MG63 (cell line): ENCODE results near the gene TNFRSF6B. TPM values are rescaled to one million over a fixed set of nuclear protein-coding genes. Genes with fewer than 3 reads are reported as not detected.
"Not testable (repeated sequence)": the region's sequence is repeated elsewhere in the genome, so short reads cannot be mapped to it uniquely, and the experiment has no call there.

ENCODE experiments used
- DNase-seq: peaks from one replicate; pipeline ENCODE4 v3.0.0-alpha.2; 2020
- H3K27me3 ChIP-seq: fragments of 250-450 bp; sonication (Bioruptor Pico); 2 replicates; pipeline ENCODE4 v1.5.1; 2020; ENCODE audit warnings: mild to moderate bottlenecking, moderate library complexity
- H3K36me3 ChIP-seq: fragments of 250-450 bp; sonication (Bioruptor Pico); 2 replicates; pipeline ENCODE4 v1.5.1; 2020; ENCODE audit warnings: mild to moderate bottlenecking, moderate library complexity
- H3K4me3 ChIP-seq: fragments of 250-450 bp; sonication (Bioruptor Pico); 2 replicates; pipeline ENCODE4 v1.5.1; 2020; ENCODE audit warnings: mild to moderate bottlenecking, moderate library complexity
- H3K9me3 ChIP-seq: fragments of 250-450 bp; sonication (Bioruptor Pico); 2 replicates; pipeline ENCODE4 v1.5.1; 2020; ENCODE audit warnings: mild to moderate bottlenecking, moderate library complexity
- total RNA-seq: library from RNA; depleted of rRNA; stranded (reverse); fragments of >200 nt; shearing (Covaris generic); gene quantifications from 2 replicates; pipeline ENCODE4 v1.2.3, GENCODE V29; 2014; ENCODE audit warnings: low replicate concordance; rRNA removed

The TNFRSF6B gene, protein sequence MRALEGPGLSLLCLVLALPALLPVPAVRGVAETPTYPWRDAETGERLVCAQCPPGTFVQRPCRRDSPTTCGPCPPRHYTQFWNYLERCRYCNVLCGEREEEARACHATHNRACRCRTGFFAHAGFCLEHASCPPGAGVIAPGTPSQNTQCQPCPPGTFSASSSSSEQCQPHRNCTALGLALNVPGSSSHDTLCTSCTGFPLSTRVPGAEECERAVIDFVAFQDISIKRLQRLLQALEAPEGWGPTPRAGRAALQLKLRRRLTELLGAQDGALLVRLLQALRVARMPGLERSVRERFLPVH
- not detected in 2 replicates for total RNA-seq

DNA sequence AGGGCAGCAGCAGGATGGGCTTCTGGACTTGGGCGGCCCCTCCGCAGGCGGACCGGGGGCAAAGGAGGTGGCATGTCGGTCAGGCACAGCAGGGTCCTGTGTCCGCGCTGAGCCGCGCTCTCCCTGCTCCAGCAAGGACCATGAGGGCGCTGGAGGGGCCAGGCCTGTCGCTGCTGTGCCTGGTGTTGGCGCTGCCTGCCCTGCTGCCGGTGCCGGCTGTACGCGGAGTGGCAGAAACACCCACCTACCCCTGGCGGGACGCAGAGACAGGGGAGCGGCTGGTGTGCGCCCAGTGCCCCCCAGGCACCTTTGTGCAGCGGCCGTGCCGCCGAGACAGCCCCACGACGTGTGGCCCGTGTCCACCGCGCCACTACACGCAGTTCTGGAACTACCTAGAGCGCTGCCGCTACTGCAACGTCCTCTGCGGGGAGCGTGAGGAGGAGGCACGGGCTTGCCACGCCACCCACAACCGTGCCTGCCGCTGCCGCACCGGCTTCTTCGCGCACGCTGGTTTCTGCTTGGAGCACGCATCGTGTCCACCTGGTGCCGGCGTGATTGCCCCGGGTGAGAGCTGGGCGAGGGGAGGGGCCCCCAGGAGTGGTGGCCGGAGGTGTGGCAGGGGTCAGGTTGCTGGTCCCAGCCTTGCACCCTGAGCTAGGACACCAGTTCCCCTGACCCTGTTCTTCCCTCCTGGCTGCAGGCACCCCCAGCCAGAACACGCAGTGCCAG, at the start of gene TNFRSF6B:
Gene TNFRSF6B, plus strand, starts transcription at position 25 of the 729 bp plus-strand sequence. Its CDS starts 116 bp downstream, at position 141.
- DNase-seq = no peak
- Histone ChIP-seq H3K4me3 (no peak within 1 kb of the TSS), H3K36me3 (peaks cover 43% of the 10 kb centered on the region), H3K9me3 (0 out of 2 replicates have a peak, but pooled peaks cover 2% of the 10 kb centered on the region), H3K27me3 (no peaks in the 10 kb centered on the region)

DNA sequence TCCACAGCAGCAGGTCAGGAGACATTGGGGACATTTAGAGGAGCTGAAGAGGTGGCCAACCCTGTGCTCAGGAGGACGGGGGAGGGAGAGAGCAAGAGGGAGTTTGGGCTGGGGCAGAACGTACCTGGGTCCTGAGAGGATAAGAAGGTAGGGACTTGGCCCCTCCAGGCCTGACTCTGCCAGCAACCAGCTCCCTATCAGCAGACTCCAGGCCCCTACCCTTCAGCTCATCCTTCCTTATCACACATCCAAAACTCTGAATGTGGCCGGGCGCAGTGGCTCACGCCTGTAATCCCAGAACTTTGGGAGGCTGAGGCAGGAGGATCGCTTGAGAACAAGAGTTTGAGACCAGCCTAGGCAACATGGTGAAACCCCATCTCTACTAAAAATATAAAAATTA, 48.3 kb upstream of the TNFRSF6B start:
- DNase-seq = no peak
- no peaks in the 10 kb centered on the region for H3K27me3 ChIP-seq
- H3K4me3 ChIP-seq = no peak overlapping the region
- H3K9me3 ChIP-seq = no peaks in the 10 kb centered on the region
- H3K36me3 ChIP-seq = no peaks in the 10 kb centered on the region

DNA sequence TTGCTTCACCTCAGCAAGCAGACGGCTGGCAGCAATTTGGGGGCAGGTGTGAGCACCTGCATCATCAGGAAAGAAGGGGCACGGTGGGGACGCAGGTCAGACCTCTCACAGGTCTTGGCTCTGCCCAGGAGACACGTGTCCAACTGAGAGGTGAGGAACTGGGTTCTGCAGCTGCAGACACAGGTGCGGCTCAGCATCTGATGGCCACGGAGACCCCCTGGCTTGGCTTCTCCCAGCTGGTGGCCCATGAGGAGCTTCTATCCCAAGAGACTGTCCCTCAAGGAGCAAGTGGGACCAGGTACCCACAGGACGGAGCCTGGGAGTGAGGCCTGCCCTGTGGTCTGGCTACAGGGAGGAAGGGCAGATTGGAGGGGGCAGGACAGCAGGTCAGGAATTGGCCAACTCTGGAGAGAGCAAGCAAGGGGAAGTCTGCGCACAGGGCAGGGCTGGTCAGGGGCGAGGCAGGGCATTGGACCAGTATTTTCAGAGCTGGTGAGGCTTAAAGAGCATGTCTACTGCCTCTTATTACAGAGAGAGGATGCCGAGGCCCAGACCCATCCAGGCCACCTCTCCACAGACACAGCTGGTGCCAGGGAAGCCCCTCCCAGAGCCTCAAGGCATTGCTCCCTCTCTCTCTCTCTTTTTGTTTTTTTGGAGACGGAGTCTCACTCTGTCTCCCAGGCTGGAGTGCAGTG, 47.4 kb upstream of the TNFRSF6B start:
- DNase-seq = no peak
- Histone ChIP-seq H3K4me3 (no peak overlapping the region), H3K36me3 (no peaks in the 10 kb centered on the region), H3K9me3 (no peaks in the 10 kb centered on the region), H3K27me3 (no peaks in the 10 kb centered on the region)

DNA sequence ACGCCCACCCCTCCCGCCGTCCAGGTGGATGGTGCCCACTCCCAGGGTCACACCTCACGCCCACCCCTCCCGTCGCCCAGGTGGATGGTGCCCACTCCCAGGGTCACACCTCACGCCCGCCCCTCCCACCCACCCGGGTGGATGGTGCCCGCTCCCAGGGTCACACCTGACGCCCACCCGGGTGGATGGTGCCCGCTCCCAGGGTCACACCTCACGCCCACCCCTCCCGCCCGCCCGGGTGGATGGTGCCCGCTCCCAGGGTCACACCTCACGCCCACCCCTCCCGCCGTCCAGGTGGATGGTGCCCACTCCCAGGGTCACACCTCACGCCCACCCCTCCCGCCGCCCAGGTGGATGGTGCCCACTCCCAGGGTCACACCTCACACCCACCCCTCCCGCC, 46.0 kb upstream of the TNFRSF6B start:
- not testable (repeated sequence) for H3K27me3 ChIP-seq, DNase-seq, H3K4me3 ChIP-seq, H3K36me3 ChIP-seq, H3K9me3 ChIP-seq

DNA sequence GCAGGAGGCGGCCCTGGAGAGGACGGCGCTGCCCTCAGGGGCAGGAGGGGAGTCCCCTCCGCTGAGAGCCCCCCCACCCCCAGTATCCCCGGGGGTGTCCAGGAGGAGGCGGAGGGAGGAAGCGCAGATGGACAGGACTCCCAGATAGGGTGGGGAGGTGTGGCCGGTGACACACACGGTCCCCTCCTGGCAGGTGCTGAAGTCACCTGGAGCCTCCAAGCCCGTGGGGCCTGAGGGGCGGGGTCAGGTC, 44.6 kb upstream of the TNFRSF6B start:
- Histone ChIP-seq H3K36me3 (no peaks in the 10 kb centered on the region), H3K27me3 (no peaks in the 10 kb centered on the region), H3K9me3 (no peaks in the 10 kb centered on the region), H3K4me3 (peak overlapping the region; percentile 67)
- no peak for DNase-seq

DNA sequence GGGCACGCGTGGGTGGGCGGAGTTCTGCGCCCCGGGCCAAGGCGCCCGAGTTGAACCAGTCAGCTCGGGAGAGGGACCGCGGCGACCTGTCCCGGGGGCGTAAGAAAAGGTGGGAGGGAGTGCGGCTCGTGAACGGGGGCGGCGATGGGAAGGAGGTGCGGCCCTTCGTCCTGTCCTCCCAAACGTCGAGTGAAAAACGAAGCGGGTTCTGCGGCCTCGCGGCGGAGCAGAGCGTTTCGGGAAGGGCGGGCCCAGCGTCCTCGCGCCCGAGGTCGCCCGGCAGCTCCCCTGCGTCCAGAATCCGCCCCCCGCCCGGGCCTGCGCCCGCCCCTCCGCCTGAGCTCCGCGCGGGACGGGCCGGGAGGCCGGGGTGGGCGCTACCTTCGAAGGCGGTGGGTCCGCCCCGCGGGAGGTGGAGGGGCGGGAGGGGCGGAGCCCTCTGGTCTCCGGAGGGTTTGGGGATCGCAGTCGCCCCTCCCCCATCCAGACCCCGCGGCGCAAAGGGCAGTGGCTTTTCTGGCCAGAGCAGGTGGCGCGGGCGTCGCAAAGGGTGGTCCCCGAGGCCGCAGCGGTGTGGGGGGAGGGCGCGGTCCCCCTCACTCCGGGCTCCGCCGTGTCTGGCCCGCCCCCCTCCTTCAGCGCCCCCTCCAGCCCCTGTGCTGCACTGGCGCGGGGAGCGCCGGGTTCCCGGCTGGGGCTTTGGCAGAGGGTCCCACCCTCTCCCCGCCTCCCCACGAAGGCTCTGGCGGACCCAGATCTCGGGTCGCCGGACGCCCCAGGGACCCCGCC, 44.1 kb upstream of the TNFRSF6B start:
- Histone ChIP-seq H3K9me3 (no peaks in the 10 kb centered on the region), H3K27me3 (no peaks in the 10 kb centered on the region), H3K36me3 (no peaks in the 10 kb centered on the region), H3K4me3 (peak overlapping the region; percentile 67)
- DNase-seq = peak; percentile 74

DNA sequence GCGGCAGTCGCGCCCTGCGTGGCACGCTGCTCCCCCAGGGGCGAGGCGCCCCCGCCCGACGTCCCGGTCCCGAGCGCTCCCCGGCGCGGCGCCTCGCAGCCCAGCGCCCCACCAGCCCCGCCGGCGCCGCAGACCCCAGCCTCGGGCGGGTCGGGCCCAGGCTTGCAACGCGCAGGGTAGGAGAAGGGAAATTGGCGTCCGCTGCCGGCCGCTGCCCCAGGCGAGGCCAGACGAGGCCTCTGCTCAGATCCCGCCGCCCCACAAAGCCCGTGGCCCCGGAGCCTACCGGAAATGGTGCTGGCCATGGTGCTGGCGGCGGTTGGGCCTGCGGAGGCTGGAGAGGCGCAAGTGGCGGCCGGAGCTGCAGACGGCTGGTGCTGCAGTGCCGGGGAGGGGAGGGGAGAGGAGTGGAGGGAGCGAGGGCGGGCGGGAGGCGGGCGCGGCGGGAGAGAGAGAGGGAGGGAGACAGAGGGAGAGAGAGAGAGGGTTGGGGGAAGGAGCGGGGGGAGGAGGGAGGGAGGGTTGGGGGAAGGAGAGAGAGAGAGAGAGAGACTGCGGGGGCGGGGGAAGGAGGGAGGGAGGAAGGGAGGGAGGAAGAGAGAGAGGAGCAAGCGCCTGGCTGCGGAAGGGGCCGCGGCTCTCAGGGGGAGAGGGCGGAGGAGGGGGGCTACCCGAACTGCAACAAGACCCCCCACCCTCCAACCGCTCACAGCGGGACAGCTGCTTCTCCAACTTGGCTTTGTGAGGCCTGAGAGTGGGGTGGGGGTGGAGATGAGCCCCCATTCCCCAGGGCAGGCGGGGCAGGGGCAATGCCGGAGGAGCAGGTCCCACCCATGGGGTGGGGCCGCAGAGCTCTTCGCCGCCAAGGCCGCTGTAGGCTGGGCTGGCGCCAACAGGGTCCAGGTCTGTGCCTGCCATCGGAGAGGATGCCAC, 43.1 kb upstream of the TNFRSF6B start, which contains the start of gene STMN3:
Gene STMN3, minus strand, starts transcription at position 384 of the 933 bp plus-strand sequence. Its CDS starts 79 bp downstream, at position 305.
- no peaks in the 10 kb centered on the region for H3K9me3 ChIP-seq
- peak within 1 kb of the TSS; percentile 67 for H3K4me3 ChIP-seq
- no peaks in the 10 kb centered on the region for H3K27me3 ChIP-seq
- H3K36me3 ChIP-seq = 0 out of 2 replicates have a peak, but pooled peaks cover 2% of the 10 kb centered on the region
- peak; percentile 97 for DNase-seq

DNA sequence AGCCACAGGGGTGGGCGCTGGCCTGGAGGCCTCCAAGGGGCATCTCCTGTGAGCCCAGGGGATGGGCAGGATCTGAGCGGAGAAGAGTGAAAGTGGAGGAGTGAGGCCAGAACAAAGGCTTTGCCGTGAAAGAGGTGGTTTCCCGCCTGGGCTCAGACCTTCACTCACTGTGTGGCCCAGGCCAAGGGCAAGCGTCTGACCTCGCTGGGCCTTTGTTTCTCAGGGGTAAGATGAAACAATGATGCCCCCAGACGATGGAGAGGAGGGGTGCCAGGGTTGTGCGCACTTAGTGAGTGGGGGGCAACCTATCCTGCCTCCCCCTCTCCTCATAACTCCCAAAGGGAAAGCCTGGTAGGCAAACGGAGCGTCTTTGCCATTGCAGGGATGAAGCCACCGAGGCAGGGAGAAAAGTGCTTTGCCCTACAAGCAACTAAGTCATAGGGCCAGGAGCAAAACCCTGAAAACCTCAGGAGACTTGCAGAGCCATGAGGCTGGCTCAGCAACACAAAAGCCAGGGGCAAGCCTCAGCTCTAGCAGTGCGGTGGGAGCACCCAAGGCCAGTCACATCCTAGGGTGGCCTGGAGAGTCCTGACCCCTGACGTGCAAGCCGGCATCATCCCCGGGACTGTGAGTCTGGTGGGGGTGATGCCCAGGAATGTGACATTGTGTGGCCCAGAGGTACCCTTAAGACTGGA, 42.3 kb upstream of the TNFRSF6B start:
- no peaks in the 10 kb centered on the region for H3K9me3 ChIP-seq
- H3K27me3 ChIP-seq = no peaks in the 10 kb centered on the region
- peak overlapping the region; percentile 67 for H3K4me3 ChIP-seq
- peaks cover 3% of the 10 kb centered on the region for H3K36me3 ChIP-seq
- no peak for DNase-seq

DNA sequence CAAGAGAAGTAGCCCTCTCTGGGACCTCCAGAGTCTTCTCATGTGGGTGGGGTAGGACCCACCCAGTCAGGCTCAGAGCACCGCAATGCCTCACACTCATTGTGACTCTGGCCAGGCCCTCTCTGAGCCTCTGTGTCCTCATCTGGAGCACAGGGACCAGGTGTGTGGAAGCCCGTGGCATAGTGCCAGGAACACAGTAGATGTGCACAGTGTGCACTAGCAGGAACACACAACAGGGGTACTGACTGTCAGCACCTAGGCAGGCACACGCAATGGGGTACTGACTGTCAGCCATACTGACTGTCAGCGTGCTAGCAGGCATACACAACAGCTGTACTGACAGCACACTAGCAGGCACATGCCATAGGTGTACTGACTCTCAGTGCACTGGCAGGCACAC, 41.2 kb upstream of the TNFRSF6B start:
- no peak overlapping the region for H3K4me3 ChIP-seq
- H3K36me3 ChIP-seq = peaks cover 11% of the 10 kb centered on the region
- DNase-seq = no peak
- H3K9me3 ChIP-seq = no peaks in the 10 kb centered on the region
- H3K27me3 ChIP-seq = no peaks in the 10 kb centered on the region

DNA sequence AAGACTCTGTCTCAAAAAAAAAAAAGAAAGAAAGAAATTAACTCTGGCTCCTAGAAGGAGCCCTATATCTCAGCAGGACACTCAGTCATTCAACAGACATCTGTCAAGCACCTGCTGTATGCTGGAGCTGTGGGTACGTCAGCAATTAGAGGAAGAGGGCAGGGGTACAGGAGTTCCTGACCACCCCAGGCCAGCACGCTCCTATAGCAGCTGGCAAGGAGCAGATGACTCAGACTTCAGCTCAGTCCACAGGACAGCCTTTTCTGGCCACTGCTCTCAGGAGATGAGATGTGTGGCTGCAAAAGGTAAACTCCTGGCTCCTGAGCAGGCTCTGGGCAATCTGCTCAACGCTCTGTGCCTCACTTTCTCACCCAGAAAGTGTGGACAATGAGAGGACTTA, 40.0 kb upstream of the TNFRSF6B start:
- Histone ChIP-seq H3K27me3 (no peaks in the 10 kb centered on the region), H3K4me3 (no peak overlapping the region), H3K36me3 (peaks cover 23% of the 10 kb centered on the region), H3K9me3 (no peaks in the 10 kb centered on the region)
- peak; percentile 34 for DNase-seq

DNA sequence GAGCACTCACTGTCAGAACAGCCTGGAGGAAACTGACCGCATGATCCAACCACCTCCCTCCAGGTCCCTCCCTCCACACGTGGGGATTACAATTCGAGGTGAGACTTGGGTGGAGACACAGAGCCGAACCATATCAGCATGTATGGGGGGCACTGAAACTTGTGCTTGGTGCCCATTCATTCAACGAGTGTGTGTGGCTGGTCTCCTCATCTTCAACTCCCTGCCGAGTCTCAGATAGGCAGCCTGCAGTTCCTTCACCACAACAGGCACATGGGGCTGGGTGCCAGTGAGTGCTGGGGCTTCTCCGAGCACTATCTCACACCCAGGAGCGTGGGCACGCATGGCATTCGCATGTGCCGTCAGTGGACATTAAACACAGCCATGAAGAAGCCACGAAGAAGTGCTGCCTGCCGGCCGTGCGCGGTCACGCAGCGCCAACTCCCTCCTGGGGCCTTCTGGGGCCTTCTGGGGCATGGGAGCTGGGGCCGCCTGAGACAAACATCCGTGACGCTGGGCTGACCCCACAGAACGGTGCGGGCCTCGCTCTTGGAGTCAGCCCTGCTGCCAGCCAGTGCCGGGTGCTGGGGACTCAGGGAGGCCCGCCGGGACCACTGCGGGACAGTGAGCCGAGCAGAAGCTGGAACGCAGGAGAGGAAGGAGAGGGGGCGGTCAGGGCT, 39.1 kb upstream of the TNFRSF6B start:
- peak overlapping the region; percentile 90 for H3K4me3 ChIP-seq
- DNase-seq = peak; percentile 48

DNA sequence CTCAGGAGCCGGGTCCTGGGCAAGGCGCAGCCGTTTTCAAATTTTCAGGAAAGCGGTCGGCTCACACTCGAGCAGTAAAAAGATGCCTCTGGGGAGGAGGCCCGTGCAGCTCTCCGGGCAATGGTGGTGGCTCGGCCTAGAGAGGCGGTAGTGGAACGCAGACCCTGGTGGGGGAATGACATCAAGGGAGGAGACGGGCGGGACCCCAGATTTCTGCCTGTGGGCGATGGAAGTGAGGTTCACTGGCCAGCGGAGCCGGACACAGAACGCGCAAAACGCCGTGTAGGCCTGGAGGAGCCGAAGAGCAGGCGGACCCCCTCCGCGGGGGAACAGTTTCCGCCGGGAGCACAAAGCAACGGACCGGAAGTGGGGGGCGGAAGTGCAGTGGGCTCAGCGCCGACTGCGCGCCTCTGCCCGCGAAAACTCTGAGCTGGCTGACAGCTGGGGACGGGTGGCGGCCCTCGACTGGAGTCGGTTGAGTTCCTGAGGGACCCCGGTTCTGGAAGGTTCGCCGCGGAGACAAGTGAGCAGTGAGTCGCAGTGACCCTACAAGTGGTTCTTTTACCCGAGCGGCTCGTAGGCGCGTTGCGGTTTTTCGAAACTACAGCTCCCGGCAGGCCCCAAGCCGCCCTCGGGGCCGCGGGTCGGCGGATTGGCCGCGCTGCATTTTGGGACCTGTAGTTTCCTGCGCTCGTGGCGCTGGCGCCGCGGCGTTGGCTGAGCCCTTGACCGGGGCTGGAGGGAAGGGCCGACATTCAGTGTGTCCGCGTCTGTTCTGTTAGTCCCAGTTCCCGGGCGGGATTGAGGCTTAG, 38.3 kb upstream of the TNFRSF6B start, which contains the start of gene RTEL1:
Gene RTEL1, plus strand, starts transcription at position 376 of the 812 bp plus-strand sequence. CDS start 1,091 bp downstream, outside the sequence.
- H3K36me3 ChIP-seq = peaks cover 39% of the 10 kb centered on the region
- DNase-seq = peak; percentile 95
- no peaks in the 10 kb centered on the region for H3K27me3 ChIP-seq
- H3K4me3 ChIP-seq = peak within 1 kb of the TSS; percentile 90
- H3K9me3 ChIP-seq = no peaks in the 10 kb centered on the region

More for the DNA sequence above, 39.1 kb upstream of the TNFRSF6B start:
- Histone ChIP-seq H3K36me3 (peaks cover 32% of the 10 kb centered on the region), H3K27me3 (no peaks in the 10 kb centered on the region), H3K9me3 (no peaks in the 10 kb centered on the region)

DNA sequence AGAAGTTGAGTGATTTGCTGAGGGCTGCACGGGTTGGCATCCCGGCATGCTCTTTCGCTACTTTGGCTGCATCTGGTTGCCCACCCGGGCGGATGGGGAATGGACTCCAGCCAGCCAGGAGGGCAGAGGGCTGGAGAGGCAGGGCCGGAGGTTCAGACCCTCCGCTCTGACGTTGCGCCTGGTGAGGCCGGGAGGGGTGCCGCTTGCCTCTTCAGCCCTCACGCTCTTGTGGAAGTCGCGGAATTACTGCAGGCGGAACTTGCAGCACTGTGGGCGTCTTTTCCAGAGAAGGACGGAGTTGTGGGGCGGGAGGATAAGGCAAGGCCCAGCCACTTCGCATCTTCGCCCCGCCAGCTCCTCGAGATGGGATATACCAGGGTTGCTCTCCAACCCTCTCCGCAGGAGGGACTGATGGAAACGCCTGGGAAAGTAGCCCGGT, 37.7 kb upstream of the TNFRSF6B start:
- H3K4me3 ChIP-seq = peak overlapping the region; percentile 90
- no peaks in the 10 kb centered on the region for H3K27me3 ChIP-seq
- DNase-seq = peak; percentile 34
- peaks cover 44% of the 10 kb centered on the region for H3K36me3 ChIP-seq
- H3K9me3 ChIP-seq = no peaks in the 10 kb centered on the region

DNA sequence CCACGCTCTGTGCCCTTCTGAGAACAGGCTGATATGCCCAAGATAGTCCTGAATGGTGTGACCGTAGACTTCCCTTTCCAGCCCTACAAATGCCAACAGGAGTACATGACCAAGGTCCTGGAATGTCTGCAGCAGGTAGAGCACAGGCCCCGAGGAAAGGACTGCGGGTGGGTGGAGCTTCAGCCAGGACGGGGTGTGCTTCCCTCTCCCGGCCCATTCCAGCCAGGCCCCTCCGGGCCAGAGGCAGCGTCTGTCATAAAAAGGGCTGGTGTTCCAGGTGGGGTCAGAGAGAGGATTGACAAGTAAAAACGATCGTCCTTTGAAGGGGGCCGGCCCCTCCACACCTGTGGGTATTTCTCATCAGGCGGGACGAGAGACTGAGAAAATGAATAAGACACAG, 37.1 kb upstream of the TNFRSF6B start:
- DNase-seq = no peak
- Histone ChIP-seq H3K36me3 (peaks cover 50% of the 10 kb centered on the region), H3K27me3 (no peaks in the 10 kb centered on the region), H3K9me3 (no peaks in the 10 kb centered on the region), H3K4me3 (peak overlapping the region; percentile 90)
